ENCODE measurements around the gene RBP3. TPM values are rescaled to one million over a fixed set of nuclear protein-coding genes. Genes with fewer than 3 reads are reported as not detected.

RBP3 gene
- total and polyA plus RNA-seq, 2 donors (not counting 1 experiment from before 2014, with no cell fraction given), result not detected

DNA sequence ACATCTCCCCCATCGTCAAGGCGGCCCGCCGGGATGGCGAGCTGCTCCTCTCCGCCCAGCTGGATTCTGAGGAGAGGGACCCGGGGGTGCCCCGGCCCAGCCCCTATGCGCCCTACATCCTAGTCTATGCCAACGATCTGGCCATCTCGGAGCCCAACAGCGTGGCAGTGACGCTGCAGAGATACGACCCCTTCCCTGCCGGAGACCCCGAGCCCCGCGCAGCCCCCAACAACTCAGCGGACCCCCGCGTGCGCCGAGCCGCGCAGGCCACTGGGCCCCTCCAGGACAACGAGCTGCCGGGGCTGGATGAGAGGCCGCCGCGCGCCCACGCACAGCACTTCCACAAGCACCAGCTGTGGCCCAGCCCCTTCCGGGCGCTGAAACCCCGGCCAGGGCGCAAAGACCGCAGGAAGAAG, 38.1 kb upstream of the RBP3 start:
- TF ChIP-seq EZH2 (IDR thresholded peaks at IDR 0.05; ENCODE audit: low read length, missing control alignments), result no peak
- TF ChIP-seq, protein P1, sequence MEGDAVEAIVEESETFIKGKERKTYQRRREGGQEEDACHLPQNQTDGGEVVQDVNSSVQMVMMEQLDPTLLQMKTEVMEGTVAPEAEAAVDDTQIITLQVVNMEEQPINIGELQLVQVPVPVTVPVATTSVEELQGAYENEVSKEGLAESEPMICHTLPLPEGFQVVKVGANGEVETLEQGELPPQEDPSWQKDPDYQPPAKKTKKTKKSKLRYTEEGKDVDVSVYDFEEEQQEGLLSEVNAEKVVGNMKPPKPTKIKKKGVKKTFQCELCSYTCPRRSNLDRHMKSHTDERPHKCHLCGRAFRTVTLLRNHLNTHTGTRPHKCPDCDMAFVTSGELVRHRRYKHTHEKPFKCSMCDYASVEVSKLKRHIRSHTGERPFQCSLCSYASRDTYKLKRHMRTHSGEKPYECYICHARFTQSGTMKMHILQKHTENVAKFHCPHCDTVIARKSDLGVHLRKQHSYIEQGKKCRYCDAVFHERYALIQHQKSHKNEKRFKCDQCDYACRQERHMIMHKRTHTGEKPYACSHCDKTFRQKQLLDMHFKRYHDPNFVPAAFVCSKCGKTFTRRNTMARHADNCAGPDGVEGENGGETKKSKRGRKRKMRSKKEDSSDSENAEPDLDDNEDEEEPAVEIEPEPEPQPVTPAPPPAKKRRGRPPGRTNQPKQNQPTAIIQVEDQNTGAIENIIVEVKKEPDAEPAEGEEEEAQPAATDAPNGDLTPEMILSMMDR (conservative IDR thresholded peaks at IDR 0.05 in 1 of 2, IDR thresholded peaks at IDR 0.05 in 1 of 2; ENCODE audit: low read depth in 1 of 2, low read length in 2 of 2), result no peak
- H3K9ac ChIP-seq (ENCODE audit: insufficient read depth, low read length), result no peak overlapping the region
- no peaks in the 10 kb centered on the region for H4K20me1 ChIP-seq (ENCODE audit: control insufficient read depth, extremely low read depth, insufficient read depth, low read length)
- H3K4me1 ChIP-seq (ENCODE audit: control insufficient read depth, extremely low read depth, insufficient read depth, low read length), result no peaks in the 10 kb centered on the region
- peaks cover 2% of the 10 kb centered on the region for H3K27me3 ChIP-seq (ENCODE audit: control insufficient read depth, insufficient read depth, low read length)
- no peak overlapping the region for H3K4me3 ChIP-seq (replicated peaks in 1 of 4; ENCODE audit: control extremely low read depth in 1 of 4, insufficient read depth in 1 of 4, low read depth in 3 of 4, low read length in 4 of 4)
- H3K79me2 ChIP-seq (ENCODE audit: control insufficient read depth, insufficient read depth, low read length), result no peaks in the 10 kb centered on the region
- no peak overlapping the region for H2AFZ ChIP-seq (ENCODE audit: low read length)
- H3K36me3 ChIP-seq (ENCODE audit: control insufficient read depth, insufficient read depth, low read length), result no peaks in the 10 kb centered on the region
- no peaks in the 10 kb centered on the region for H3K9me3 ChIP-seq (ENCODE audit: control insufficient read depth, insufficient read depth, low read depth, low read length)
- no peak overlapping the region for H3K4me2 ChIP-seq (ENCODE audit: extremely low read depth, insufficient read depth, low read length)
- H3K27ac ChIP-seq (ENCODE audit: insufficient read depth, low read length), result no peak overlapping the region
- DNase-seq (ENCODE audit: low read depth in 2 of 2), result no peak

- Histone ChIP-seq H3K4me3 (replicated peaks in 1 of 4; ENCODE audit: control extremely low read depth in 1 of 4, insufficient read depth in 1 of 4, low read depth in 3 of 4, low read length in 4 of 4) (no peak overlapping the region), H3K79me2 (ENCODE audit: control insufficient read depth, insufficient read depth, low read length) (no peaks in the 10 kb centered on the region), H3K36me3 (ENCODE audit: control insufficient read depth, insufficient read depth, low read length) (no peaks in the 10 kb centered on the region), H3K9ac (ENCODE audit: insufficient read depth, low read length) (no peak overlapping the region), H3K27ac (ENCODE audit: insufficient read depth, low read length) (no peak overlapping the region), H3K4me2 (ENCODE audit: extremely low read depth, insufficient read depth, low read length) (no peak overlapping the region), H3K27me3 (ENCODE audit: control insufficient read depth, insufficient read depth, low read length) (peaks cover 2% of the 10 kb centered on the region), H4K20me1 (ENCODE audit: control insufficient read depth, extremely low read depth, insufficient read depth, low read length) (no peaks in the 10 kb centered on the region), H2AFZ (ENCODE audit: low read length) (no peak overlapping the region), H3K9me3 (ENCODE audit: control insufficient read depth, insufficient read depth, low read depth, low read length) (no peaks in the 10 kb centered on the region), H3K4me1 (ENCODE audit: control insufficient read depth, extremely low read depth, insufficient read depth, low read length) (no peaks in the 10 kb centered on the region)
- TF ChIP-seq EZH2 (IDR thresholded peaks at IDR 0.05; ENCODE audit: low read length, missing control alignments), result no peak
- TF ChIP-seq, protein P1 (conservative IDR thresholded peaks at IDR 0.05 in 1 of 2, IDR thresholded peaks at IDR 0.05 in 1 of 2; ENCODE audit: low read depth in 1 of 2, low read length in 2 of 2), result no peak
- peak in 1 of 2 donors; percentile 7 for DNase-seq (ENCODE audit: low read depth in 2 of 2)
Observed at GRCh38 chr10:47311193-47311931, 36.8 kb upstream of the RBP3 start.

DNA sequence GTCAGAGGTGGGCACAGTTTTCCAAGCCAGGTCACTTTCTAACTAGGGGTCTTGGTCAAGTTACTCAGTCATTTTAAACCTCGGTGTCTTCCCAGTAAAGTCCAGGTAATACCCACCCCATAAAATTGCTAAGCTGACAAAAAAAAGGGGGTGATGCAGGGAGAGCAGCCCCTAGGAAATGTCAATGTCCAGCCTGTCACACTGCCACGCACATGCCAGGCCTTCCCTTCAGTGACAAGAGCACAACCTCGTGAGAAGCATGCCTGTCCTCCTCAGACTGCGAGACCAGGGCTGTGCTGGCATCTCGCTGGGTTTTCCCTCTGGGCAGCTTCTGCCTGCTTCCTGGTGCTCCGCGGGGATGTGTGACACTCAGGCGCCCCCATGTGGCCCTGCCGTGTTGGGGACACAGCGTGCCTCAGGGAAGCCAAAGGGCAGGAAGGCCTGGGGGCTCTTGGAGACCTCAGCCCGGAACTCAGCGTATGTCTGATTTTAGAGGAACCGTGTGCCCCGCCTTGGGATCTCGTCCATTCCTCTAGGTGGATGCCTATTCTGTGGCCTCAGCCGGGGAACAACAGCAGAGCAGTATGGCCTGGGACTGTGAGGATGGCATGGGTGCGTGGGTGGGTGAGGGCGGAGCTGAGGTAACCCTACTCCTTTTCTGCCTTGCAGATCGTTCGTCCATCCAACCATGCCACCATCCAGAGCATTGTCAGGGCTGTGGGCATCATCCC, 36.1 kb upstream of the RBP3 start:
- TF ChIP-seq, protein P1 (conservative IDR thresholded peaks at IDR 0.05 in 1 of 2, IDR thresholded peaks at IDR 0.05 in 1 of 2; ENCODE audit: low read depth in 1 of 2, low read length in 2 of 2), result peak; percentile 90 to 97
- TF ChIP-seq EZH2 (IDR thresholded peaks at IDR 0.05; ENCODE audit: low read length, missing control alignments), result no peak
- H3K4me1 ChIP-seq (ENCODE audit: control insufficient read depth, extremely low read depth, insufficient read depth, low read length), result no peaks in the 10 kb centered on the region

More for the DNA sequence above, 36.1 kb upstream of the RBP3 start:
- Histone ChIP-seq H3K79me2 (ENCODE audit: control insufficient read depth, insufficient read depth, low read length) (no peaks in the 10 kb centered on the region), H3K27ac (ENCODE audit: insufficient read depth, low read length) (no peak overlapping the region), H3K9me3 (ENCODE audit: control insufficient read depth, insufficient read depth, low read depth, low read length) (no peaks in the 10 kb centered on the region), H3K4me2 (ENCODE audit: extremely low read depth, insufficient read depth, low read length) (no peak overlapping the region), H3K27me3 (ENCODE audit: control insufficient read depth, insufficient read depth, low read length) (peaks cover 1% of the 10 kb centered on the region), H2AFZ (ENCODE audit: low read length) (no peak overlapping the region), H4K20me1 (ENCODE audit: control insufficient read depth, extremely low read depth, insufficient read depth, low read length) (no peaks in the 10 kb centered on the region), H3K4me3 (replicated peaks in 1 of 4; ENCODE audit: control extremely low read depth in 1 of 4, insufficient read depth in 1 of 4, low read depth in 3 of 4, low read length in 4 of 4) (no peak overlapping the region), H3K9ac (ENCODE audit: insufficient read depth, low read length) (no peak overlapping the region), H3K36me3 (ENCODE audit: control insufficient read depth, insufficient read depth, low read length) (no peaks in the 10 kb centered on the region)
- peak; percentile 41 to 66 for DNase-seq (ENCODE audit: low read depth in 2 of 2)

Data from fibroblast of lung (primary cell).